Gastrocnemius medialis (tissue), 4 donors: ENCODE data around the gene PEAK1. TPM values are rescaled to one million over a fixed set of nuclear protein-coding genes. Genes with fewer than 3 reads are reported as not detected.
"Not testable (repeated sequence)": the region's sequence is repeated elsewhere in the genome, so short reads cannot be mapped to it uniquely, and the experiment has no call there.

Source experiments
- ATAC-seq, 2 donors: fragments of 150-250 bp; one replicate each; pipeline ENCODE4 v1.9.1; 2016
- DNase-seq, 2 donors: peaks; one replicate each; pipeline ENCODE4 v3.0.0-alpha.2; 2019
- H3K27ac ChIP-seq, 4 donors: fragments of 200-600 bp; sonication (generic); 1 replicate in 1 of 4; 2 replicates in 3 of 4; pipeline ENCODE4 v1.5.1; 2016 to 2018; ENCODE audit warnings: mild to moderate bottlenecking in 2 of 4, moderate library complexity in 1 of 4
- H3K27me3 ChIP-seq, 3 donors: fragments of 200-600 bp; sonication (generic) in 2 of 3; 1 replicate in 1 of 3; 2 replicates in 2 of 3; pipeline versions ENCODE4 v1.5.1 to v1.6.0; 2016 to 2019; ENCODE audit warnings: mild to moderate bottlenecking in 1 of 3, moderate library complexity in 1 of 3
- H3K36me3 ChIP-seq, 2 donors: fragments of 200-600 bp; sonication (generic) in 1 of 2; one replicate each; pipeline ENCODE4 v1.5.1; 2017 to 2018
- H3K4me1 ChIP-seq, 2 donors: fragments of 200-600 bp; sonication (generic) in 1 of 2; one replicate each; pipeline ENCODE4 v1.5.1; 2016 to 2017; ENCODE audit warnings: mild to moderate bottlenecking in 2 of 2
- H3K4me3 ChIP-seq, 4 donors: fragments of 200-600 bp; sonication (generic) in 3 of 4; 1 replicate in 1 of 4; 2 replicates in 3 of 4; pipeline ENCODE4 v1.5.1; 2016 to 2019; ENCODE audit warnings: mild to moderate bottlenecking in 2 of 4
- H3K9me3 ChIP-seq, 3 donors: fragments of 200-600 bp; sonication (generic) in 2 of 3; 1 replicate in 1 of 3; 2 replicates in 2 of 3; pipeline ENCODE4 v1.5.1; 2016 to 2019
- POLR2A ChIP-seq, 2 donors: fragments of 450-650 bp; IDR thresholded peaks; one replicate each; pipeline ENCODE4 v1.6.1; 2017; ENCODE audit warnings: antibody characterized with exemption in 2 of 2, mild to moderate bottlenecking in 2 of 2, moderate library complexity in 2 of 2
- in situ Hi-C, 4 donors: fragments of 200-750 bp; cut with MboI; loops; one replicate each; pipeline versions ENCODE4 v1.15.0 to v1.8.0; 2017; ENCODE audit warnings: low sequenced_read_pairs in 4 of 4
- intact Hi-C: fragments of 100-400 bp; cut with DNase I; formaldehyde crosslinking; loops from one replicate; pipeline ENCODE4 v1.15.1; 2023; ENCODE audit warnings: low total_unique reads
- total RNA-seq, 4 donors: library from RNA; depleted of rRNA; stranded (reverse); fragments of >200 nt; gene quantifications; one replicate each; pipeline versions ENCODE4 v1.1.0 to v1.2.3, GENCODE V29; 2016
- TF ChIP-seq, protein P1 (sequence below), 5 experiments: fragments of 450-650 bp in 3 of 5; fragments of 200-600 bp in 2 of 5; sonication (generic) in 2 of 5; IDR thresholded peaks in 4 of 5; conservative IDR thresholded peaks in 1 of 5; 1 replicate in 4 of 5; 2 replicates in 1 of 5; pipeline ENCODE4 v1.5.1; 2016 to 2019; ENCODE audit warnings: antibody characterized with exemption in 5 of 5, mild to moderate bottlenecking in 3 of 5, moderate library complexity in 3 of 5

PEAK1 gene
- total RNA-seq, 4 donors from 2014 or later, result 17.8 to 21.9 (median 20.8) TPM

GRCh38 chr15:77179541-77179998, 240.3 kb downstream of the PEAK1 start:
- TF ChIP-seq POLR2A (IDR thresholded peaks at IDR 0.05), result no peak
- TF ChIP-seq, protein P1, sequence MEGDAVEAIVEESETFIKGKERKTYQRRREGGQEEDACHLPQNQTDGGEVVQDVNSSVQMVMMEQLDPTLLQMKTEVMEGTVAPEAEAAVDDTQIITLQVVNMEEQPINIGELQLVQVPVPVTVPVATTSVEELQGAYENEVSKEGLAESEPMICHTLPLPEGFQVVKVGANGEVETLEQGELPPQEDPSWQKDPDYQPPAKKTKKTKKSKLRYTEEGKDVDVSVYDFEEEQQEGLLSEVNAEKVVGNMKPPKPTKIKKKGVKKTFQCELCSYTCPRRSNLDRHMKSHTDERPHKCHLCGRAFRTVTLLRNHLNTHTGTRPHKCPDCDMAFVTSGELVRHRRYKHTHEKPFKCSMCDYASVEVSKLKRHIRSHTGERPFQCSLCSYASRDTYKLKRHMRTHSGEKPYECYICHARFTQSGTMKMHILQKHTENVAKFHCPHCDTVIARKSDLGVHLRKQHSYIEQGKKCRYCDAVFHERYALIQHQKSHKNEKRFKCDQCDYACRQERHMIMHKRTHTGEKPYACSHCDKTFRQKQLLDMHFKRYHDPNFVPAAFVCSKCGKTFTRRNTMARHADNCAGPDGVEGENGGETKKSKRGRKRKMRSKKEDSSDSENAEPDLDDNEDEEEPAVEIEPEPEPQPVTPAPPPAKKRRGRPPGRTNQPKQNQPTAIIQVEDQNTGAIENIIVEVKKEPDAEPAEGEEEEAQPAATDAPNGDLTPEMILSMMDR (IDR thresholded peaks at IDR 0.05 in 4 of 5, conservative IDR thresholded peaks at IDR 0.05 in 1 of 5), result no peak
- DNase-seq (no peak), ATAC-seq (no peak)
- intact Hi-C loops, result no loop called here
- Histone ChIP-seq H3K27ac (no peak overlapping the region), H3K27me3 (no peaks in the 10 kb centered on the region), H3K4me3 (no peak overlapping the region), H3K36me3 (no peaks in the 10 kb centered on the region), H3K9me3 (no peaks in the 10 kb centered on the region), H3K4me1 (no peaks in the 10 kb centered on the region)
- in situ Hi-C loops, result no loop called here

- no peak overlapping the region for H3K27ac ChIP-seq
- no peaks in the 10 kb centered on the region for H3K36me3 ChIP-seq
- ATAC-seq, result no peak
- H3K4me3 ChIP-seq, result no peak overlapping the region
- H3K27me3 ChIP-seq, result no peaks in the 10 kb centered on the region
- TF ChIP-seq, protein P1 (IDR thresholded peaks at IDR 0.05 in 4 of 5, conservative IDR thresholded peaks at IDR 0.05 in 1 of 5), result no peak
- no peak for TF ChIP-seq POLR2A (IDR thresholded peaks at IDR 0.05)
- H3K4me1 ChIP-seq, result no peaks in the 10 kb centered on the region
- DNase-seq, result no peak
- in situ Hi-C loops, result no loop called here
- H3K9me3 ChIP-seq, result no peaks in the 10 kb centered on the region
- intact Hi-C loops, result no loop called here
Measured at GRCh38 chr15:77178411-77178810, 241.5 kb downstream of the PEAK1 start.

DNA sequence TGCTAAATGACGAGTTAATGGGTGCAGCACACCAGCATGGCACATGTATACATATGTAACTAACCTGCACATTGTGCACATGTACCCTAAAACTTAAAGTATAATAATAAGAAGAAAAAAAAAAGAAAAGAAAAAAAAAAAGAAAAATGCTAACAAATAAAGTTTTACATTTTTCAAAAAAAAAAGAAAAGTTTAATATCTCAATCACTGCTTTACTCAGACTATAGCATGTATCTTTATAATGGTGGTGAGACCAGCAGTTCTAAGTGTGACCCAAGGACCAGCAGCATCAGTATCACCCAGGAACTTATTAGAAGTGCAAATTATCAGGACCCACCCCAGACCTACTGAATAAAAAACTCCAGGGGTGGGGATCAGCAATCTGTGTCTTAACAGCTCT, 243.8 kb downstream of the PEAK1 start:
- H3K27me3 ChIP-seq, H3K27ac ChIP-seq, intact Hi-C loops, H3K9me3 ChIP-seq, in situ Hi-C loops, H3K4me1 ChIP-seq, H3K4me3 ChIP-seq, DNase-seq, ATAC-seq, H3K36me3 ChIP-seq: not testable (repeated sequence)

- Histone ChIP-seq H3K4me3 (no peak overlapping the region), H3K36me3 (no peaks in the 10 kb centered on the region), H3K27me3 (no peaks in the 10 kb centered on the region), H3K27ac (no peak overlapping the region), H3K9me3 (no peaks in the 10 kb centered on the region), H3K4me1 (no peaks in the 10 kb centered on the region)
- ATAC-seq (no peak), DNase-seq (no peak)
- TF ChIP-seq POLR2A (IDR thresholded peaks at IDR 0.05), result no peak
- TF ChIP-seq, protein P1 (IDR thresholded peaks at IDR 0.05 in 4 of 5, conservative IDR thresholded peaks at IDR 0.05 in 1 of 5), result no peak
- intact Hi-C loops (no loop called here), in situ Hi-C loops (no loop called here)
Measured at GRCh38 chr15:77173487-77173886, 246.4 kb downstream of the PEAK1 start.

GRCh38 chr15:77171221-77171967, 248.5 kb downstream of the PEAK1 start:
- DNase-seq (no peak), ATAC-seq (no peak)
- in situ Hi-C loops, result no loop called here
- Histone ChIP-seq H3K27ac (no peak overlapping the region), H3K36me3 (no peaks in the 10 kb centered on the region), H3K27me3 (no peaks in the 10 kb centered on the region), H3K4me3 (no peak overlapping the region), H3K4me1 (peaks cover 0 to 6% of the 10 kb centered on the region in 2 donors), H3K9me3 (no peaks in the 10 kb centered on the region)
- intact Hi-C loops, result no loop called here
- TF ChIP-seq, protein P1 (IDR thresholded peaks at IDR 0.05 in 4 of 5, conservative IDR thresholded peaks at IDR 0.05 in 1 of 5), result no peak
- TF ChIP-seq POLR2A (IDR thresholded peaks at IDR 0.05), result no peak
